ENCODE measurements around the gene JMJD1C.
"Not testable (repeated sequence)": the region's sequence is repeated elsewhere in the genome, so short reads cannot be mapped to it uniquely, and the experiment has no call there.

The JMJD1C gene

GRCh38 chr10:63352976-63353375 is 112.8 kb downstream of the JMJD1C start:
- no peak for DNase-seq (ENCODE audit: low read depth)

DNA sequence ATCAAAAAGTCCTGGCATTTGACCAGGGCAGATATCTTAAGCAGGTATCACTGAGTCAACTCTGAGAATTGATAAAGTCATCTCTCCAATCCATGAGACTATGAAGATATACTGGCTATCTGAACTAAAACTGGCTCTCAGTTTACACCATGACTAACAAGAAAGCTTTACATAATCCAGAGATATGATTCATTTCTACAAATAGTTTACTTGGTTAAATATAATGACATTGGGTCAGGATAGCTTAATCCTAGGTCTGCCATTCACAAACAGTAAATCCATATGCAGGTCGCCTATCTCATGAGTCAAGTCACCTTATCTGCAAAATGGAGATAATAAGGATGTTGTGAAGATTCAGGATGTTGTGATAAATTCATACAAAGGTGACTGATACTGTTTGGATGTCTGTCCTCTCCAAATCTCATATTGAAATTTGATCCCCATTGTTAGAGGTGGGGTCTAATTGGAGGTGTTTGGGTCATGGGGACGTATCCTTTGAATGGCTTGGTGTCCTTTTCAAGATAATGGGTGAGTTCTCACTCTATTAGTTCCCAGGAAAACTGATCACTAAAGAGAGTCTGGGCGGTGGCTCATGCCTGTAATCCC is 117.4 kb downstream of the JMJD1C start:
- DNase-seq (ENCODE audit: low read depth): no peak

GRCh38 chr10:63346015-63346441 is 119.7 kb downstream of the JMJD1C start:
- DNase-seq (ENCODE audit: low read depth): no peak

DNA sequence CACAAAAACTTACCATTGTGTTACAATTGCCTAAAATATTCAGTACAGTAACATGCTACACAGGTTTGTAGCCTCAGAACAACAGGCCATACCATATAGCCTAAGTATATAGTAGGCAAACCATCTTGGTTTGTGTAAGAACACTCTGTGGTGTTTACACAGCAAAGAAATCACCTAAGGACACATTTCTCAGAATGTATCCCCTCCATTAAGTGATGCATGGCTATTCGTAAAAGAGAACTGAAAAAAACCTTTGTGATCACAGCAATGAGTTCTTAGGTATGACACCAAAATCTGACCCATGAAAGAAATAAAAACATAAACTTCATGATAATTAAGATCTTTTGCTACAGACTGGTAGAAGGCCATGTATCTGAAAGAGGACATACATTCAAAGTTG is 121.5 kb downstream of the JMJD1C start:
- DNase-seq (ENCODE audit: low read depth): no peak

DNA sequence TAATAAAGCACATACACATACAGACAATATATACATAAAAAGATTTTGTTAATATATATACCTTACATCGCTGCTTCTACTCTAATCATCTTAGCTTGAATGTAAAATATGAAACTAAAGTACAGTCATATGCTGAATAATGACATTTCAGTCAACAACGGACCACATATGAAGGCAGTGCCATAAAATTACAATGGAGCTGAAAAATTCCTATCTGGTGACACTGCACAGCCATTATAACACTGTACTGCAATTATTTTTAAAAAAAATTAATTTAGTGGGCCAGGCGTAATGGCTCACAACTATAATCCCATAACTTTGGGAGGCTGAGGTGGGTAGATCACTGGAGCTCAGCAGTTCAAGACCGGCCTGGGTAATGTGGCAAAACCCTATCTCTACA is 122.3 kb downstream of the JMJD1C start:
- DNase-seq (ENCODE audit: low read depth): no peak

DNA sequence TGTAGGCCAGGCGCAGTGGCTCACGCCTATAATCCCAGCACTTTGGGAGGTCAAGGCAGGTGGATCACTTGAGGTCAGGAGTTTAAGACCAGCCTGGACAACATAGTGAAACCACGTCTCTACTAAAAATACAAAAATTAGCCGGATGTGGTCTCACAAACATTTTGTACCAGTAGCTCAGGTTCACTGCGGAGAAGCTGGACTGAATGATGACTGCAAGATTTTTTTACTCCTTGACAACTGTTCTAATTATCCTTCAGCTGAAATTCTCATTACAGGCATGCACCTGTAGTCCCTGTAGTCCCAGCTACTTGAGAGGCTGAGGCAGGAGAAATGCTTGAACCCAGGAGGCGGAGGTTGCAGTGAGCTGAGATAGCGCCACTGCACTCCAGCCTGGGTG is 126.1 kb downstream of the JMJD1C start:
- DNase-seq (ENCODE audit: low read depth): not testable (repeated sequence)

DNA sequence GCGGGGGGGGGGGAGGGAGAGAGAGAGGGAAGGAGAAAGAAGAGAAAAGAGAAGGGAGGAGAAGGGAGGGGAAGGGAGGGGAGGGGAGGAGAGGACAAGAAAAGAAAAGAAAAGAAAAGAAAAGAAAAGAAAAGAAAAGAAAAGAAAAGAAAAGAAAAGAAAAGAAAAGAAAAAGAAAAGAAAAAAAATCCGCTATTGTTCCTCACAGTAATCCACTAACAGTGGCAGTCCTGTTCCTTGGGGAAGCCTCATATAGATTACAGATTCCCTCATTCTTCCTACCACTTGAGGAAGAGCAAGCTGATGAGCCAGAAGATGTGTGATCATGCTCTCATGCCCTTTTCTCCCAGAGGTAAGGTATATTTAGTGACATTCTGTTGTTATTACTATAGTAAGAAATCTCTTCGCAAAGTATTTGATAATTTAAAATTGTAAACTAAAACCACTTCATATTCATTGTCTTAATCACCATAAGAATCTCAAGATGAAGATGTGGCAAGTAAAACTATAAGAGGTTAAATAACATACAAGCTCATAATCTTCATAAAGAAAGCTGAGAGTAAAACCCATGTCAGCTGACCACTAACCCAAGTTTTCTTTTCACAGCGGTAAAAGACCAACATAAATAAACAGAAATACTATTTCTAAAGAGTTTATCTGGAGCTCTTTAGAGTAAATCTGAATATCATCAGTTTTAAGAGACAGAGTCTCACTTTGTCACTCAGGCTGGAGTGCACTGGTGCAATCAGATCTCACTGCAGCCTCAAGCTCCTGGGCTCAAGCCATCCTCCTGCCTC is 128.1 kb downstream of the JMJD1C start:
- DNase-seq (ENCODE audit: low read depth): no peak

GRCh38 chr10:63331586-63331985 is 134.2 kb downstream of the JMJD1C start:
- DNase-seq (ENCODE audit: low read depth): no peak

GRCh38 chr10:63324495-63324854 is 141.3 kb downstream of the JMJD1C start:
- DNase-seq (ENCODE audit: low read depth): no peak

- no peak for DNase-seq (ENCODE audit: low read depth)
Observed at GRCh38 chr10:63323701-63324494, 141.9 kb downstream of the JMJD1C start.

- DNase-seq (ENCODE audit: low read depth): no peak
Observed at GRCh38 chr10:63320683-63321082, 145.1 kb downstream of the JMJD1C start.

GRCh38 chr10:63319231-63319630 is 146.5 kb downstream of the JMJD1C start:
- no peak for DNase-seq (ENCODE audit: low read depth)

GRCh38 chr10:63318491-63318890 is 147.3 kb downstream of the JMJD1C start:
- no peak for DNase-seq (ENCODE audit: low read depth)

GRCh38 chr10:63314020-63314419 is 151.8 kb downstream of the JMJD1C start:
- DNase-seq (ENCODE audit: low read depth): no peak

GRCh38 chr10:63313066-63313717 is 152.6 kb downstream of the JMJD1C start:
- no peak for DNase-seq (ENCODE audit: low read depth)

- DNase-seq (ENCODE audit: low read depth): no peak
Observed at GRCh38 chr10:63308628-63309027, 157.1 kb downstream of the JMJD1C start.

GRCh38 chr10:63304146-63304545 is 161.6 kb downstream of the JMJD1C start:
- no peak for DNase-seq (ENCODE audit: low read depth)

DNA sequence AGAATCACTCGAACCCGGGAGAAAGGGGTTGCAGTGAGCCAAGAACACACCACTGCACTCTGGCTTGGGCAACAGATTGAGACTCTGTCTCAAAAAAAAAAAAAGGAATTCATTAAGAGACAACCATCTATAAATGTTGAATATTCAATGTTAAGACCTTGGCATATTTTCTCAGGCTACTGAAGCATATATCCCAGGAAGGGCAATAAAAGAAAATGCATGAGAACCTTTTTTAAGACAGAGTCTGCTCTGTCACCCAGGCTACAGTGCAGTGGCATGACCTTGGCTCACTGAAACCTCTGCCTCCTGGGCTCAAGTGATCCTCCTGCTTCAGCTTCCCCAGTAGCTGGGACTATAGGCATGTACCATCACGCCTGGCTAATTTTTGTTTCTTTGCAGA is 165.0 kb downstream of the JMJD1C start:
- DNase-seq (ENCODE audit: low read depth): no peak

- no peak for DNase-seq (ENCODE audit: low read depth)
Observed at GRCh38 chr10:63297941-63298340, 167.8 kb downstream of the JMJD1C start.

- DNase-seq (ENCODE audit: low read depth): no peak
Observed at GRCh38 chr10:63294781-63295180, 171.0 kb downstream of the JMJD1C start.

DNA sequence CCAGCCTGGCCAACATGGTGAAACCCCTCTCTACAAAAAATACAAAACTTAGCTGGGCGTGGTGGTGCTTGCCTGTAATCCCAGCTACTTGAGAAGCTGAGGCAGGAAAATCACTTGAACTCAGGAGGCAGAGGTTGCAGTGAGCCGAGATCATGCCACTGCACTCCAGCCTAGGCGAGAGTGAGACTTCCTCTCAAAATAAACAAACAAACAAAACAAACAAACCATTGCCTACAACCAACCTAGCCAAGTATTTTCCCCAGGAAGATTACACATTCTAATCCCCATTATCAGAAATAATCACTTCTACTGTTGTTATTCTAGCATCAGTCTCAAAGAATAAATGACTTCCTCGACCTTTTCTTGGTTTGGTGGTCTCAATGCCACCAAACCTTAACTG is 172.9 kb downstream of the JMJD1C start:
- not testable (repeated sequence) for DNase-seq (ENCODE audit: low read depth)

DNA sequence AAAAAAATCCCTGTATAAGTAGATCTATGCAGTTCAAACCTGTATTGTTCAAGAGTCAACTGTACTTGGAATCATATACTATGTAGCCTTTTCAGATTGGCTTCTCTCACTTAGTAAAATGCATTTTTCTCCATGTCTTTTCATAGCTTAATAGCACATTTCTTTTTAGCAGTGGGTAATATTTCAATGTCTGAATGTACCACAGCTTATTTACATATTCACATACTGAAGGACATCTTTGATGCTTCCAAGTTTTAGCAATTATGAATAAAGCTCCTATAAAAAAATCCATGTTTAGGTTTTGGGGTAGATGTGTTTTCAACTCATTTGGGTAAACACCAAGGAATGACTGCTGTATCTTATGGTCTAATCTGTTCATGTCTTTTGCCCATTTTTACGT is 177.6 kb downstream of the JMJD1C start:
- no peak for DNase-seq (ENCODE audit: low read depth)
